Measurements from ENCODE around the gene POLR1E.

Gene POLR1E, protein sequence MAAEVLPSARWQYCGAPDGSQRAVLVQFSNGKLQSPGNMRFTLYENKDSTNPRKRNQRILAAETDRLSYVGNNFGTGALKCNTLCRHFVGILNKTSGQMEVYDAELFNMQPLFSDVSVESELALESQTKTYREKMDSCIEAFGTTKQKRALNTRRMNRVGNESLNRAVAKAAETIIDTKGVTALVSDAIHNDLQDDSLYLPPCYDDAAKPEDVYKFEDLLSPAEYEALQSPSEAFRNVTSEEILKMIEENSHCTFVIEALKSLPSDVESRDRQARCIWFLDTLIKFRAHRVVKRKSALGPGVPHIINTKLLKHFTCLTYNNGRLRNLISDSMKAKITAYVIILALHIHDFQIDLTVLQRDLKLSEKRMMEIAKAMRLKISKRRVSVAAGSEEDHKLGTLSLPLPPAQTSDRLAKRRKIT

GRCh38 chr9:37485389-37486255, at the start of gene POLR1E:
POLR1E (plus strand) TSS chr9:37485948; CDS start chr9:37486048, 100 bp downstream.
- peaks cover 7% of the 10 kb centered on the region for H3K36me3 Mint-ChIP-seq
- H3K4me1 Mint-ChIP-seq = peaks cover 40% of the 10 kb centered on the region
- H3K4me3 Mint-ChIP-seq = peak within 1 kb of the TSS; percentile 93
- peaks cover 6% of the 10 kb centered on the region for H3K27me3 Mint-ChIP-seq
- H3K9me3 Mint-ChIP-seq = no peaks in the 10 kb centered on the region
- H3K27ac Mint-ChIP-seq = peak within 1 kb of the TSS; percentile 91

GRCh38 chr9:37436540-37436939, 49.2 kb upstream of the POLR1E start:
- Mint-ChIP-seq H3K9me3 (no peaks in the 10 kb centered on the region), H3K36me3 (no peaks in the 10 kb centered on the region), H3K4me3 (no peak overlapping the region), H3K27ac (no peak overlapping the region), H3K27me3 (no peaks in the 10 kb centered on the region), H3K4me1 (peaks cover 5% of the 10 kb centered on the region)

GRCh38 chr9:37437010-37437409, 48.7 kb upstream of the POLR1E start:
- H3K36me3 Mint-ChIP-seq = peaks cover 1% of the 10 kb centered on the region
- H3K4me1 Mint-ChIP-seq = peaks cover 5% of the 10 kb centered on the region
- H3K9me3 Mint-ChIP-seq = no peaks in the 10 kb centered on the region
- no peak overlapping the region for H3K4me3 Mint-ChIP-seq
- no peaks in the 10 kb centered on the region for H3K27me3 Mint-ChIP-seq
- H3K27ac Mint-ChIP-seq = no peak overlapping the region

DNA sequence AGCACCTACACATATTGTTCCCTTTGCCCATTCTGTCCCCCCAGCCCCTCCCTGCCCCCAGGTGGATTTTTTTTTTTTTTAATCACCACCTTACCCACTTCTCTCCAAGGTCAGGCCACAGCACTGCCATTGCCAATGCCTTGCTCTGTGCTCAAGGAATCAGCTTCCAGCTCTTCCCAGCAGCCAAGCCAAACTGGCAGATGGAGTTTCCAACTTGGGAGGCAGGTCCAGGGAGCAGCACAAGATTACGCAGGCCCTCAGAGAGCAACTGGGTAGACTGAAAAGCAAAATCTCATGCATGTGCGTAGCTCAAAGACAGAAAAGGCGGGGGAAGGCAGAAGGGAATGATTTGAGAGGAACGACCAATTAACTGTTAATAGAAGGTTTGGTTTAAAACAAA, 48.1 kb upstream of the POLR1E start:
- H3K4me3 Mint-ChIP-seq = no peak overlapping the region

GRCh38 chr9:37438359-37438758, 47.4 kb upstream of the POLR1E start:
- no peak overlapping the region for H3K4me3 Mint-ChIP-seq
- no peak overlapping the region for H3K27ac Mint-ChIP-seq
- peaks cover 1% of the 10 kb centered on the region for H3K36me3 Mint-ChIP-seq
- no peaks in the 10 kb centered on the region for H3K27me3 Mint-ChIP-seq
- H3K9me3 Mint-ChIP-seq = no peaks in the 10 kb centered on the region
- H3K4me1 Mint-ChIP-seq = no peaks in the 10 kb centered on the region

More for the DNA sequence above, 48.1 kb upstream of the POLR1E start:
- Mint-ChIP-seq H3K27ac (no peak overlapping the region), H3K36me3 (peaks cover 1% of the 10 kb centered on the region), H3K27me3 (no peaks in the 10 kb centered on the region), H3K9me3 (no peaks in the 10 kb centered on the region), H3K4me1 (peaks cover 3% of the 10 kb centered on the region)

- Mint-ChIP-seq H3K4me1 (peaks cover 14% of the 10 kb centered on the region), H3K27ac (no peak overlapping the region), H3K4me3 (no peak overlapping the region), H3K27me3 (no peaks in the 10 kb centered on the region), H3K36me3 (peaks cover 1% of the 10 kb centered on the region), H3K9me3 (no peaks in the 10 kb centered on the region)
Measured at GRCh38 chr9:37441776-37442370, 43.9 kb upstream of the POLR1E start.

- no peak overlapping the region for H3K27ac Mint-ChIP-seq
- H3K9me3 Mint-ChIP-seq = no peaks in the 10 kb centered on the region
- H3K36me3 Mint-ChIP-seq = peaks cover 1% of the 10 kb centered on the region
- H3K4me3 Mint-ChIP-seq = no peak overlapping the region
- no peaks in the 10 kb centered on the region for H3K27me3 Mint-ChIP-seq
- peaks cover 18% of the 10 kb centered on the region for H3K4me1 Mint-ChIP-seq
Measured at GRCh38 chr9:37442556-37442955, 43.2 kb upstream of the POLR1E start.

GRCh38 chr9:37443566-37443965, 42.2 kb upstream of the POLR1E start:
- Mint-ChIP-seq H3K27ac (no peak overlapping the region), H3K9me3 (no peaks in the 10 kb centered on the region), H3K4me3 (no peak overlapping the region), H3K4me1 (peaks cover 18% of the 10 kb centered on the region), H3K36me3 (peaks cover 4% of the 10 kb centered on the region), H3K27me3 (no peaks in the 10 kb centered on the region)

DNA sequence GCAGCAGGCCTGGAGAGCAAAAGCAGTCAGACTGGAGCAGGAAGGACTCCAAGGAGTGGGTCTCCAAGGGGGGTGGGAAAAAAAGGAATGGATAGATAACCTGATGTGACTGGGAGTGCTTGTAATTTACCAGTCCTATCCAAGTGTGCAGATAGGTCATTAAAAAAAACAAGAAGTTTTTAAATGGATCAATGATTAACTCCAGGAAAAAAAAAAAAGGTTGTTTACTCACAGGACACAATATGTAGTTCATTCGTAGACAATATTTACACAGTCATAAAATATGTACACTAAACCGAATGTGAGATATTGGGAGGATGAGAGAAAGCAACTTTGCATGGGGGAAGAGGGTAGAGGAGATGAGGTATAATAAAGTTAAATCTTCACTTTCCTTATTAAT, 40.9 kb upstream of the POLR1E start:
- Mint-ChIP-seq H3K36me3 (peaks cover 5% of the 10 kb centered on the region), H3K27ac (no peak overlapping the region), H3K4me3 (no peak overlapping the region), H3K4me1 (peaks cover 18% of the 10 kb centered on the region), H3K27me3 (no peaks in the 10 kb centered on the region), H3K9me3 (no peaks in the 10 kb centered on the region)

DNA sequence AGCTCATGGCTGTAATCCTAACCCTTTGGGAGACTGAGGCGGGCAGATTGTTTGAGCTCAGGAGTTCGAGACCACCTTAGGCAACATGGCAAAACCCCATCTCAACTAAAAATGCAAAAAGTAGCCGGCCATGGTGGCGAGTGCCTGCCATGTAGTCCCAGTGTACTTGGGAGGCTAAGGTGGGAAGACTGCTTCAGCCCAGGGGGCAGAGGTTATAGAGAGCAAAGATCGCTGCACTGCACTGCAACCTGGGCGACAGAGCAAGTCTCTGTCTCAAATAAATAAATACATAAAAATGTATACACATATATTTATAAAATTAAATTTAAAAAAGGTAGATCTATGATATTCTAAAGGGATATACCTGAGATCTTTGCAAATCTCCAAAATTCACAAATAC, 39.9 kb upstream of the POLR1E start:
- peaks cover 19% of the 10 kb centered on the region for H3K4me1 Mint-ChIP-seq
- no peaks in the 10 kb centered on the region for H3K9me3 Mint-ChIP-seq
- H3K27ac Mint-ChIP-seq = no peak overlapping the region
- H3K36me3 Mint-ChIP-seq = peaks cover 8% of the 10 kb centered on the region
- no peaks in the 10 kb centered on the region for H3K27me3 Mint-ChIP-seq
- H3K4me3 Mint-ChIP-seq = no peak overlapping the region

DNA sequence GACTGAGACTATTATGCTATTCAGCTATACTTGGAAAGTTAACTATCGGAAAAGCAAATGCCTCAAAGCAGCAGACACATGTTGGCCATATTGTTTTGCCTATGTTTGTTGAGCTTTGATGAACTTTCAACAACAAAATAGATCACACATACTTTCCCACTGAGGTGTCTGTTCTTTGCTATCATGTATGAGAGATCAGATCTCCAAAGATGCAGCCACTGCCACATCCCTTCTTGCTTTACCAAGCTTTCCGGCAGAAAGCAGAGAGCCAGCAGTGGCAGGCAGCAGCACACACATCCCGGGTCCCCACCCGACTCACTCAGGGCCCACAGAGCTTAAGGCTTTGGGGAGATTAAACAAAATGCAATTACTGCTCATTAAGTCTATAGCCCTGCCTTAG, 39.3 kb upstream of the POLR1E start:
- H3K4me1 Mint-ChIP-seq = peaks cover 20% of the 10 kb centered on the region
- H3K27me3 Mint-ChIP-seq = no peaks in the 10 kb centered on the region
- H3K36me3 Mint-ChIP-seq = peaks cover 8% of the 10 kb centered on the region
- H3K9me3 Mint-ChIP-seq = no peaks in the 10 kb centered on the region
- no peak overlapping the region for H3K4me3 Mint-ChIP-seq
- no peak overlapping the region for H3K27ac Mint-ChIP-seq

DNA sequence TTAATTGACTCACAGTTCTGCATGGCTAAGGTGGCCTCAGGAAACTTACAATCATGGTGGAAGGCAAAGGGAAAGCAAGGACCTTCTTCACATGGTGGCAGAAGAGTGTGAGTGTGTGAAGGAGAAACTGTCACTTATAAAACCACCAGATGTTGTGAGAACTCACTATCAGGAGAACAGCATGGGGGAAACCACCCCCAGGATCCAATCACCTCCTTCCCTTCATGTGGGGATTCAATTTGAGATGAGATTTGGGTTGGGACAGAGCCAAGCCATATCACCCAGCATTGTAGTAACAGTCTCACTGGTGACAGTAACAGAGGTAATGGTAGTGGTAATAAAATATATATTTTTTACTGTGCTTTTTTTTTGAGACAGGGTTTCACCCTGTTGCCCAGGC, 38.6 kb upstream of the POLR1E start:
- peaks cover 6% of the 10 kb centered on the region for H3K36me3 Mint-ChIP-seq
- no peak overlapping the region for H3K27ac Mint-ChIP-seq
- no peaks in the 10 kb centered on the region for H3K27me3 Mint-ChIP-seq
- H3K4me3 Mint-ChIP-seq = no peak overlapping the region
- H3K4me1 Mint-ChIP-seq = peaks cover 21% of the 10 kb centered on the region
- no peaks in the 10 kb centered on the region for H3K9me3 Mint-ChIP-seq

GRCh38 chr9:37449862-37450632, 35.7 kb upstream of the POLR1E start:
- Mint-ChIP-seq H3K4me1 (peaks cover 42% of the 10 kb centered on the region), H3K27ac (no peak overlapping the region), H3K27me3 (no peaks in the 10 kb centered on the region), H3K9me3 (no peaks in the 10 kb centered on the region), H3K4me3 (no peak overlapping the region), H3K36me3 (peaks cover 8% of the 10 kb centered on the region)

- H3K4me1 Mint-ChIP-seq = peaks cover 52% of the 10 kb centered on the region
- H3K36me3 Mint-ChIP-seq = peaks cover 11% of the 10 kb centered on the region
Measured at GRCh38 chr9:37451628-37452027, 34.1 kb upstream of the POLR1E start.

DNA sequence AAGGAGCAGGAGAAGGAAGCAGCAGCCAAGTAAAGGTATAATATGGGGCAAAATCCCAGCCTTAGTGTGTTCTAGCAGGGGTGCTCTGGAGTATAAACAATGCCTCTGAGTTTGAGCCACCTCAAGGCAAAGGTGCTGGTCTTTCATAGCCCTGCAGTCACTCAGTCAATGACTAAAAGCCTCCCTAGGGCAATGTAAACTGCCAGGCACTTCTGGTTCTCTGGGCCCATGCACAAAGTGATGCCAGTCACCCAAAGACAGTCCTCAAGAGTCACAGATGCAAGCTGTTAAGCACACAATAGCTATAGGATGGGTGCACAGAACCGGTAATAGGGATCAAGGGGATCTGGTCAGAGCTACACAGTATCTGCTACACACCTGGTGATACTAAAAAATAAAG, 33.1 kb upstream of the POLR1E start:
- H3K4me3 Mint-ChIP-seq = no peak overlapping the region
- no peak overlapping the region for H3K27ac Mint-ChIP-seq
- H3K4me1 Mint-ChIP-seq = peaks cover 56% of the 10 kb centered on the region
- H3K36me3 Mint-ChIP-seq = peaks cover 11% of the 10 kb centered on the region
- no peaks in the 10 kb centered on the region for H3K9me3 Mint-ChIP-seq
- no peaks in the 10 kb centered on the region for H3K27me3 Mint-ChIP-seq

More at GRCh38 chr9:37451628-37452027, 34.1 kb upstream of the POLR1E start:
- Mint-ChIP-seq H3K27ac (no peak overlapping the region), H3K9me3 (no peaks in the 10 kb centered on the region), H3K4me3 (no peak overlapping the region), H3K27me3 (no peaks in the 10 kb centered on the region)

Data from activated naive CD4-positive, alpha-beta T cell treated with anti-CD3 and anti-CD28 coated beads, Interleukin-2, amount 50 U/mL, for 24 hours (primary cell).